Skeletal muscle satellite cell (primary cell): Measurements from ENCODE around the gene YWHAQ. TPM values are rescaled to one million over a fixed set of nuclear protein-coding genes. Genes with fewer than 3 reads are reported as not detected.

ENCODE experiments used
- H3K27me3 ChIP-seq: 2 replicates; pipeline ENCODE4 v1.7.0; 2013; ENCODE audit warnings: low read length; ENCODE audit not compliant: control insufficient read depth, insufficient read depth
- H3K36me3 ChIP-seq: 2 replicates; pipeline ENCODE4 v1.7.0; 2013; ENCODE audit warnings: mild to moderate bottlenecking, control low read depth, low read length; ENCODE audit not compliant: insufficient read depth
- H3K4me1 ChIP-seq: 2 replicates; pipeline ENCODE4 v1.7.0; 2013; ENCODE audit warnings: low read length; ENCODE audit not compliant: control insufficient read depth, insufficient read depth
- H3K4me2 ChIP-seq: 2 replicates; pipeline ENCODE4 v1.7.0; 2013; ENCODE audit warnings: mild to moderate bottlenecking, low read length
- H3K4me3 ChIP-seq: 2 replicates; pipeline ENCODE4 v1.7.0; 2013; ENCODE audit warnings: low read length
- H3K9ac ChIP-seq: 2 replicates; pipeline ENCODE4 v1.7.0; 2013; ENCODE audit warnings: mild to moderate bottlenecking, low read depth, low read length, moderate library complexity
- H3K9me3 ChIP-seq: replicated peaks from 2 replicates; pipeline ENCODE4 v1.7.0; 2013; ENCODE audit warnings: mild to moderate bottlenecking, control low read depth, low read length
- total RNA-seq: library from RNA; depleted of rRNA; stranded (reverse); fragments of >200 nt; gene quantifications from 2 replicates; pipeline ENCODE4 v1.2.3, GENCODE V29; 2012; rRNA removed

Gene YWHAQ
- total RNA-seq = 362 and 412 TPM in 2 replicates

GRCh38 chr2:9630736-9631552, at the start of gene YWHAQ:
Gene YWHAQ, minus strand, starts transcription at chr2:9630997. Its CDS starts 545 bp downstream, at chr2:9630452.
- H3K4me2 ChIP-seq = peak within 1 kb of the TSS; percentile 91
- H3K9ac ChIP-seq = peak within 1 kb of the TSS; percentile 95
- H3K27me3 ChIP-seq = no peaks in the 10 kb centered on the region
- peak within 1 kb of the TSS; percentile 94 for H3K4me3 ChIP-seq
- H3K9me3 ChIP-seq = no peaks in the 10 kb centered on the region
- peaks cover 30% of the 10 kb centered on the region for H3K36me3 ChIP-seq
- peaks cover 38% of the 10 kb centered on the region for H3K4me1 ChIP-seq

- Histone ChIP-seq H3K9ac (no peak overlapping the region), H3K36me3 (no peaks in the 10 kb centered on the region), H3K4me1 (peaks cover 15% of the 10 kb centered on the region), H3K27me3 (no peaks in the 10 kb centered on the region), H3K9me3 (no peaks in the 10 kb centered on the region), H3K4me2 (no peak overlapping the region), H3K4me3 (no peak overlapping the region)
These were observed 49.3 kb upstream of the YWHAQ start for GRCh38 chr2:9680082-9680481.

- no peaks in the 10 kb centered on the region for H3K36me3 ChIP-seq
- H3K27me3 ChIP-seq = no peaks in the 10 kb centered on the region
- H3K4me2 ChIP-seq = no peak overlapping the region
- no peak overlapping the region for H3K4me3 ChIP-seq
- no peak overlapping the region for H3K9ac ChIP-seq
- H3K4me1 ChIP-seq = peaks cover 21% of the 10 kb centered on the region
- H3K9me3 ChIP-seq = no peaks in the 10 kb centered on the region
These were observed 48.4 kb upstream of the YWHAQ start for GRCh38 chr2:9679218-9679617.

- no peak overlapping the region for H3K4me2 ChIP-seq
- no peaks in the 10 kb centered on the region for H3K36me3 ChIP-seq
- no peak overlapping the region for H3K9ac ChIP-seq
- H3K4me1 ChIP-seq = peaks cover 21% of the 10 kb centered on the region
- no peaks in the 10 kb centered on the region for H3K9me3 ChIP-seq
- H3K27me3 ChIP-seq = no peaks in the 10 kb centered on the region
- no peak overlapping the region for H3K4me3 ChIP-seq
These were observed 47.7 kb upstream of the YWHAQ start for GRCh38 chr2:9678544-9678943.

GRCh38 chr2:9675415-9676351, 44.9 kb upstream of the YWHAQ start:
- H3K4me1 ChIP-seq = peaks cover 21% of the 10 kb centered on the region
- no peaks in the 10 kb centered on the region for H3K36me3 ChIP-seq
- no peaks in the 10 kb centered on the region for H3K9me3 ChIP-seq
- peak overlapping the region; percentile 72 for H3K4me2 ChIP-seq
- H3K4me3 ChIP-seq = peak overlapping the region; percentile 39
- peak overlapping the region; percentile 43 for H3K9ac ChIP-seq
- no peaks in the 10 kb centered on the region for H3K27me3 ChIP-seq

GRCh38 chr2:9674891-9675414, 44.2 kb upstream of the YWHAQ start:
- Histone ChIP-seq H3K27me3 (no peaks in the 10 kb centered on the region), H3K36me3 (no peaks in the 10 kb centered on the region), H3K9me3 (no peaks in the 10 kb centered on the region), H3K9ac (no peak overlapping the region), H3K4me1 (peaks cover 21% of the 10 kb centered on the region), H3K4me3 (no peak overlapping the region), H3K4me2 (peak overlapping the region; percentile 72)

GRCh38 chr2:9673914-9674481, 43.2 kb upstream of the YWHAQ start:
- no peak overlapping the region for H3K4me3 ChIP-seq
- H3K9ac ChIP-seq = no peak overlapping the region
- H3K36me3 ChIP-seq = no peaks in the 10 kb centered on the region
- H3K4me2 ChIP-seq = no peak overlapping the region
- no peaks in the 10 kb centered on the region for H3K9me3 ChIP-seq
- H3K27me3 ChIP-seq = no peaks in the 10 kb centered on the region
- peaks cover 25% of the 10 kb centered on the region for H3K4me1 ChIP-seq

- H3K4me3 ChIP-seq = no peak overlapping the region
- H3K9ac ChIP-seq = no peak overlapping the region
- H3K4me1 ChIP-seq = peaks cover 22% of the 10 kb centered on the region
- H3K9me3 ChIP-seq = no peaks in the 10 kb centered on the region
- no peak overlapping the region for H3K4me2 ChIP-seq
- H3K27me3 ChIP-seq = no peaks in the 10 kb centered on the region
- H3K36me3 ChIP-seq = no peaks in the 10 kb centered on the region
These were observed 38.0 kb upstream of the YWHAQ start for GRCh38 chr2:9668687-9669345.

- no peak overlapping the region for H3K9ac ChIP-seq
- H3K36me3 ChIP-seq = no peaks in the 10 kb centered on the region
- no peak overlapping the region for H3K4me3 ChIP-seq
- no peak overlapping the region for H3K4me2 ChIP-seq
- no peaks in the 10 kb centered on the region for H3K27me3 ChIP-seq
- H3K4me1 ChIP-seq = peaks cover 22% of the 10 kb centered on the region
- no peaks in the 10 kb centered on the region for H3K9me3 ChIP-seq
These were observed 37.0 kb upstream of the YWHAQ start for GRCh38 chr2:9667826-9668225.

- no peaks in the 10 kb centered on the region for H3K27me3 ChIP-seq
- H3K9me3 ChIP-seq = no peaks in the 10 kb centered on the region
- no peaks in the 10 kb centered on the region for H3K36me3 ChIP-seq
- peaks cover 22% of the 10 kb centered on the region for H3K4me1 ChIP-seq
- H3K4me2 ChIP-seq = peak overlapping the region; percentile 30
- no peak overlapping the region for H3K9ac ChIP-seq
- no peak overlapping the region for H3K4me3 ChIP-seq
These were observed 35.5 kb upstream of the YWHAQ start for GRCh38 chr2:9666306-9666705.

GRCh38 chr2:9665898-9666297, 35.1 kb upstream of the YWHAQ start:
- H3K27me3 ChIP-seq = no peaks in the 10 kb centered on the region
- H3K4me3 ChIP-seq = no peak overlapping the region
- H3K4me1 ChIP-seq = peaks cover 22% of the 10 kb centered on the region
- no peak overlapping the region for H3K9ac ChIP-seq
- H3K36me3 ChIP-seq = no peaks in the 10 kb centered on the region
- no peaks in the 10 kb centered on the region for H3K9me3 ChIP-seq
- peak overlapping the region; percentile 34 for H3K4me2 ChIP-seq
